GM04503 (cell line): ENCODE results near the gene TANK.
"Not testable (repeated sequence)": the region's sequence is repeated elsewhere in the genome, so short reads cannot be mapped to it uniquely, and the experiment has no call there.

ENCODE experiments used
- DNase-seq: peaks from one replicate; pipeline ENCODE4 v3.0.0-alpha.2; 2012; ENCODE audit warnings: low read depth

TANK gene

GRCh38 chr2:161169335-161169734 lies 9.1 kb downstream of the TANK start:
- no peak for DNase-seq

DNA sequence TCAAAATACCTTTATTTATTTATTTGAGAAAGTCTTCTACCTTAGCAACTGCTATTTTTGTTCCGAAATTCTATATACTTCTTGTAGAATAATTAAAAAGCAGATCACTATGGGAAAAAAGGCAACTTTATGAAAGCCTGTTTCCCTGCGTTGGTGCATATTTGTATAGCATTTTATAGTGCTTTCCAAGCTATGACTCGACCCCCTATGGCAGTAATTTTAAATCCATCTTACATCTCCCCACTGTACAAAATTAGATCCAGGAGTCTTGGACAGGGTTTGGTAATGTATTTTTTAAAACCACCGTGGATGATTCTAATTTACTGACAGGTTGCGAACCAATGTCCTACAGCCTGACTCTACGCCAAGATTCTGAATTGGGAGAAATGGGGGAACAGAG lies 10.1 kb downstream of the TANK start:
- no peak for DNase-seq

- DNase-seq = no peak
Observed at GRCh38 chr2:161170958-161171932, 11.0 kb downstream of the TANK start.

DNA sequence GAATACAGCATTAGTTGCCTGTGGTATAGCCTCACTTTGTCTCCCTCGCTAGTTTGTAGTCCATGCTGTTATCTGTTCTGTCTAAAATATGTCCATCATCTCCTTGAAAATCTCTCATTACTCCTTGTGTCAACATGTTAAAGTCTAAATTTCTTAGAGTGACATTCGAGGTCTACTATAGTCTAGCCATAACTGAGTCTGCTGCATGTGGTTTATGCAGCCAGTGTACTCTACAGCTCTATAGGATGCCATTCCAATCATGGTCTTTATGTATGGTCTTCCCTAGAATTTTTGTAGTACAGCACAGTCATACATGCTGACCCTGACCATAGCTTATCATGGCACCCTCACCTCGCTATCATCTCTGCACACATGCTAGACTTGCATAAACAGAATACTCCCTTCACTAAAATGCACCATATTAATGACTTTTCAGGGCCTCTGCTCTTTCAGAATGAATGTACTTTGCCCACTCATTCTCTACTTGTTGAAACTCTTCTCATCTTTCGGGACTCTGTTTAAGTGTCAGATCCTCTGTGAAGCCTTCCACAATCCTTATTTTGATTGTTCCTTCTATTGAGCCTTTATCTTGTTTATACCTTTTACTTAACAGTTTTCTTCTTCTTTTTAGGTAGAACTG lies 12.8 kb downstream of the TANK start:
- DNase-seq = no peak

DNA sequence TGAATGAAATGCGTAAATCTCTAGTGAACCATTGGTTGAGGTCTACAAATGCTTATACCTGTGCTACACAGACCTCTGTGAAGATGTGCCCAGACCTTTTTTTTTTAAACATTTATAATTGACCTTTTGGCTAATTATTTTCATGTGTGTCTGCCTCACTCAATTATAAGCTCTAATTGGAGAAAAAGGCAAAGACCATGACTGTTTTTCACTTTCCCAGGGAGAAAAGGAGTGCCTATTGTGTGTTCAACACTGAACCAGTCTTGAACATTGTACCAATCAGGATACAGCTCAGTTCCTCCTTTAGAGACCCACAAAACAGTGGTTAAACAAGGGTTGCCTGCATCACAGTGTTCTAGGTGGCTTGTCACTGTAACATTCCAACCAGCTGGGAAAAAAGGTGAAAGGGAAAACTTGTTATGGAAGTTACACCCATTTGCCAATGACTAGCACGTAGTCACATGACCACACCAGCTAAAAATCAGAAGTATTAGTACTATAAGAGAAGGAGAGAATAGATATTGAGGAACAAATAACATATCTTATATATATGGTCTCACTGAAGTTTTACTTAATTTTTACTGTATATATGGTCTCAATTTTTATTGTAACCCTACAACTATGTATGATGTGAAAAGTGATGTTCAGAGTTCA lies 13.4 kb downstream of the TANK start:
- no peak for DNase-seq

- no peak for DNase-seq
Observed at GRCh38 chr2:161177969-161178368, 17.7 kb downstream of the TANK start.

DNA sequence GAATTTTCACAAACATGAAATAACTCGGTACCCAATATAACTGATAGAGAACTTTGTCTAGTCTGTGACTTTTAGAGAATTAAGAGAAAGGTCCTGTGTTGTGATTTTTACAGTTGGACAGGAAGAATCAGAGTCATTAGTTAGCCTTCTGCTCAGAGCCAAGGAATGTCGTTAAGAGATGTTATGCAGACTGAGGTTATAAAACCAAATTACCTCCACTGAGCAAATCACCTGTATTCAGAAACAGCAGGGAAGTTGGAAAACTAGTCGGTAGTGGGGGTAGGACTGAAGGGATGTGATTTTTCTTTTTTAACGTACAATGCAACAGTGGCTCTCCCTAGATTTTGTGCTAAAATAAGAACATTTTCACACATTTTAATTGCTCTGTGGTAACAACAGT lies 18.5 kb downstream of the TANK start:
- DNase-seq = no peak

GRCh38 chr2:161190050-161190449 lies 29.8 kb downstream of the TANK start:
- DNase-seq = no peak

- not testable (repeated sequence) for DNase-seq
Observed at GRCh38 chr2:161195602-161196001, 35.4 kb downstream of the TANK start.

DNA sequence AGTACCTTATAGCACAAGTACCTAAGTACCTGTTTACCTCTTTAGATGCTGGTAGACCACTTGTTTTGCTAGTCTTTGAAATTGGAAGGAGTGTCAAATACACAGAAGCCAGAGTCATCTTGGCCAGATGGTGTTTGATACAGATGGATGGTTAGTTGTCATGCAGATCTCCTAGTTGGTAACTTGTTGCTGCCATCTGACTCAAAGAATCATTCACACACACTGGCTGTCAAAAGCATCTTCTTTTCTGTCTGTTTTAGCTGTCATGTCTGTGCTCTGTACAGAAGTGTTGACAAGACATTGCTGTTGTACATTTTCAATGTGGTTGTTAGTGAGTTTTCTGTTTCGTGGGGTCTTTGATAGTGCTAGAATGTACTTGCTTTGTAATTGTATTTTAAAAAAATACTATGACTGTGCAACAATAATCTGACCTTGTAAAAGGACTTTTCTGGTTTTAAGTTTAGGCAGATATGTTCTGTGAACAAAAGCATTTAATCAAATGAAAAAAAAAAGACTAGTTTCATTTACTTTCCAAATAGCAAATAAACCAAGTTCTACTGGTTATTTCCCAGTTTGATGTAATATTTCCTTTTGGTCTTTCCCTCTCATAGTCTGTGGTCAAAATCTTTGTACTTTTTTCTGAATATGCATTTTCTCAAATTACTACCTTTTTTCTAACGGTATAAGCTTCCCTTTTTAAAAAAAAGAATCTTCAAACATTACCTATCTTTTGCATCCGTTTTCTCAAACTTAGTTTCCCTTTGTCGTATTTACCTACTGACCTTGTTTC lies 39.9 kb downstream of the TANK start:
- DNase-seq = no peak

DNA sequence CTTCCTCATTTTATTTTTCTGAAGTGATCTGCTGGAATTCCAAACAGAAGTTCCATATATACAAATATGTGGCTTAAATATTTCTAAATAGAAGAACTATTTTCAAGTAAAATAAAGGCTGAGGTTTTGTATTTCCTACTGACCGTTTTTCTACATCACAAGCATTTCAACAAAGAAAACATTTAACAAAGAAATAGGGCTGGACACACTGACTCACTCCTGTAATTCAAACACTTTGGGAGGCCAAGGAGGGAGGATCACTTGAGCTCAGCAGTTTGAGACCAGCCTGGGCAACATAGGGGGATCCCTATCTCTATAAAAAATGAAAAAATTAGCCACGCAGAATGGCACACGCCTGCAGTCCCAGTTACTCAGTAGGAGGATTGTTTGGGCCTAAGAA lies 44.6 kb downstream of the TANK start:
- no peak for DNase-seq

DNA sequence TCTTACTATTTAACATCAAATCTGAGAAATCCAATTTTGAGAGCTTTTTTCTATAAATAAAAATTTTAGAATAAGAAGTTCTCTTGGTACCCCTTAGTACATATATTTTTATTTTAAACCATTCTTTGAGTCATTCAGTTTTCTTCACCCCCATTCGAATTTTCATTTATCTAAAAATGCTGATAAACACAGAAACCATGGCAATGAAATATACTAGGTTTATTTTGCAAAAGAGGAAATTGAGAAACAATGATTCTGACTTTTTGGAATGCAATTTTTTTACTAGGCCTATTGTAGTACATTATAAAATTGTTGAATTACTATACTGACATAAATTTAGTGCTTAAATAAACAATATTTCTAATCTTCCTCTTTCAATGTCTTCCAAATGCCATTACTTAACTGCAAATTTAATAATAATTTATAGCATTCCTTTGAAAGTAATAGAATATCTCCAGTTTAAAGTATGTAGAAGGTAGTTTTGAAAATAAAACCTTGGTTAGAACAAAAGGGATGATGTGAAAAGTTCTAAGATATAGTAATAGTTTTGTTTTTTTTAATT lies 46.3 kb downstream of the TANK start:
- DNase-seq = peak; percentile 21

DNA sequence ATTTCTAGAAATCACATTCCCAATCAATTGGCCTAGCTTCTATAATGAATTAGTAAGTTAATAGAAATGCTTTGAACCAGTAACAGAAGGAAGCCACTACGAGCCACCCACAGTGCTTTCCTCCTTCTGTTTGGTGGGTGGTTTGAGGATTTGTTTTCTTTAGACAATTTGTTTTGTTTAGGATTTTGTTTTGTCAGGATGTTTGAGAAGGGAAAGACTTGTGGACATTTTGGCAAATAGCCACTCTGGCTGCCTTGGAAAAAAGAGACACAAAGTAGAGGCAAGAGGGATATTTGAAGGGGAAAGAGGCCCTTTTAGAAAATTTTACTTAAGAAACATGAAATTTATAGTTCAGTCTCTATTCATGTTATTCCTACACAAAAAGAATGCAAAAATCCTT lies 47.7 kb downstream of the TANK start:
- DNase-seq = no peak

DNA sequence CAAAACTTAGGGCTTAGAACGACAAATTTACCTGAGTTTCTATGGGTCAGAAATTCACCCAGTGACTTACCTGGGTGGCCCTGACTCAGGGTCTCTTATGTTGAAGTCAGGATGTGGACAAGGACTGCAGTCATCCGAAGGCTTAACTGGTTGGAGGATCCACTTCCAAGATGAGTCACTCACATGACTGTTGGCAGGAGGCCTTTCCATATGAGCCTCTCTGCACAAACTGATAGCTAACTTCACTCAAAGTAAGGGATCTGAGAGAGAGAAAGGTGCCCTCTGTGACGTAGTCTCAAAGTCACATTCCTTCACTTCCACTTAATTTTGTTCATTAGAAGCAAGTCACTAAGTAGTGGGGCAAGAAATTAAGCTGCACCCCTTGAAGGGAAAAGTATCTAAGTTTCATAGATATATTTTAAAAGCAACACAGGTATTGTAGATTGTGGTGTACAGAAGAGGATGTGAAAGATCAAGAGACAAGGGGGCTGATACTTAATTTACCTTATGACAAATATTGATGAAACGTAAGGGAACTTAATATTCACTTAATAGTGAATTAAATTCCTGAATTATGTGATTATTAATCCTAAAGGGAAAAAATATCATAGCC lies 48.4 kb downstream of the TANK start:
- DNase-seq = peak; percentile 32

- no peak for DNase-seq
Observed at GRCh38 chr2:161209902-161210301, 49.7 kb downstream of the TANK start.

DNA sequence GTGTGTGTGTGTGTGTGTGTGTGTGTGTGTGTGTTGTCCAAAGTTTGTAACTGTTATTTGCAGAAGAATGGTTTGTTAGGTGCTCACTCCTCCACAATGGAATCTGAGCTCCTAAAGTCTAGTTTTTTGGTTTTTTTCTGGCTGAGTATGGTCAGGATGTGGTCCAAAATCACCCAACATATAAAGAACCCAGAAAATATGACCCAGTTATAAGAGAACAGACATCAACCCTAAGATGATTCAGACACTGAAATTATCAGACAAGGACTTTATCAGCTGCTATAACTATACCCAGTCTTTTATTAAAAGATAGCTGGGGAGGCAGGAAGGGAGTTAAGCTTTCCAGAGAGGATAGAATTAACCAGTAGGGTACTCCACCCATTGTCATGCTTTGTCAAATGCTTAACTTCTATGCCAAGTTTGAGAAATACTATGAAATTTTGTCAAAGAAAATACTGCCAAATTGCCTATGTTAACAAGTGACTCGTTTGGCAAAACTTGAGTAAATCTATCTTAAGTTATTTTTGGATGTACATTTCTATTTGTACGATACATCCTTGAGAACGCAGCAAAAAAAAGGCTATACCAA lies 57.5 kb downstream of the TANK start:
- DNase-seq = no peak

- DNase-seq = no peak
Observed at GRCh38 chr2:161219211-161219610, 59.0 kb downstream of the TANK start.

DNA sequence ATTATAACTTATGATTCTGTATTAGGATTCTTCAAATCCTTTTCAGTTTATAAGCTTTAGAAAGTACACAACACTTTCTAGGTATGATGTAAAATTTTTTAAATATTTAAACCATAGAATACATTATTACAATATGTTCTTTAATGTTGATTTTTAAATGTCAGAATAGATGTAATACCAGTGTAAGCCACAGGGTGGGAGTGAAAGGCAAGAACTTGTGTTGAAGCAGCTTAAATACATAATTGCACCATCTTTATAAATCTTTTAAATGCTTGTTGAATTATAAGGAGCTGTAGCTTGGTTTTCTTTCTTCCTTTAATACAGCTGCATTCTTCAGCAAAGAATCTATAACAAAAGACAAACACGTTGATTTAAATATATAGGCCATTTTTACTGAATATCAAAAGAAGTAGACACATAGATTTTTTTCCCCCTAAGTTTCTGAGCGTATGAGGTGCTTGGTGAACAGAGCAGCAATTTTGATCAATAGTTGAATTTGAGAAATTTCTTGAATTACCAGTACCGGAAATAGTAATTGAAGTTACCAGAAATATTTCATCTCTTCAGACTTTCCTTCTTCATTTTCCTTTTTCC lies 63.0 kb downstream of the TANK start:
- no peak for DNase-seq

DNA sequence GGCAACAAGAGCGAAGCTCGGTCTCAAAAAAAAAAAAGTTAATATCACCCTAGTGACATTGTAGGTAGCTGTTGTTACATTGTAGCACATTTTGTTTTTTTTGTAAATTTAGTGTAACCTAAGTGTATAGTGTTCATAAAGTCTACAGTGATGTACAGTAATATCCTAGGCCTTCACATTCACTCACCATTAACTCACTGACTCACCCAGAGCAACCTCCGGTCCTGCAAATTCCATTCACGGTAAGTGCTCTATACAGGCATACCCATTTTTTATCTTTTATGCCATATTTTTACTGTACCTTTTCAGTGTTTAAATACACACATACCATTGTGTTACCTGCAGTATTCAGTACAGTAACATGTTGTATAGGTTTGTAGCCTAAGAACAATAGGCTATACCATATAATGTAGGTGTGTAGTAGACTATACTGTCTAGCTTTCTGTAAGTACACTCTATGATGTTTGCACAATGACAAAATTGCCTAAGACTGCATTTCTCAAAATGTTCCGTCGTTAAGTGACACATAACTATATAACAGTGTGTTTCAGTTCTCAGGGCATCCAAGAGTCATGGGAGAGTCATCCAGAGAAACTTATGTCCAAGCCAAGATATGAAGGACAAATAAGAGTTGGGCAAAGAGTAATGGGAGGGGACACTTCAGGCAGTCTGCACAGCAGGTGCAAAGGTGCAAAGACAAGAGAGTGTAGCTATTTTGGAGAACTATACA lies 68.4 kb downstream of the TANK start:
- DNase-seq = no peak

DNA sequence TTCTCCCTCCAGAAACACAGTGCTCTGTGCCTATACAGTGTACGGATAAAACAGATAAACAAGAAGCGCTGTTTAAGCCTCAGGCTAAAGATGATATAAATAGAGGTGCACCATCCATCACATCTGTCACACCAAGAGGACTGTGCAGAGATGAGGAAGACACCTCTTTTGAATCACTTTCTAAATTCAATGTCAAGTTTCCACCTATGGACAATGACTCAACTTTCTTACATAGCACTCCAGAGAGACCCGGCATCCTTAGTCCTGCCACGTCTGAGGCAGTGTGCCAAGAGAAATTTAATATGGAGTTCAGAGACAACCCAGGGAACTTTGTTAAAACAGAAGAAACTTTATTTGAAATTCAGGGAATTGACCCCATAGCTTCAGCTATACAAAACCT lies 70.7 kb downstream of the TANK start:
- no peak for DNase-seq
